Measurements from ENCODE around the gene SSUH2. TPM values are rescaled to one million over a fixed set of nuclear protein-coding genes. Genes with fewer than 3 reads are reported as not detected.

Gene SSUH2
- total RNA-seq, 1 experiment from 2014 or later: 0.94 TPM

GRCh38 chr3:8668216-8668615, 23.6 kb upstream of the SSUH2 start:
- TF ChIP-seq CBFB (CRISPR knock-in tag; IDR thresholded peaks at IDR 0.05; ENCODE audit: low read depth): no peak
- no peak for TF ChIP-seq ELF4 (CRISPR knock-in tag; IDR thresholded peaks at IDR 0.05; ENCODE audit: low read depth)
- no peak for TF ChIP-seq KAT7 (CRISPR knock-in tag; IDR thresholded peaks at IDR 0.05; ENCODE audit: borderline replicate concordance)
- no peak for TF ChIP-seq FOXJ3 (CRISPR knock-in tag; IDR thresholded peaks at IDR 0.05; ENCODE audit: borderline replicate concordance)
- TF ChIP-seq, protein P1, sequence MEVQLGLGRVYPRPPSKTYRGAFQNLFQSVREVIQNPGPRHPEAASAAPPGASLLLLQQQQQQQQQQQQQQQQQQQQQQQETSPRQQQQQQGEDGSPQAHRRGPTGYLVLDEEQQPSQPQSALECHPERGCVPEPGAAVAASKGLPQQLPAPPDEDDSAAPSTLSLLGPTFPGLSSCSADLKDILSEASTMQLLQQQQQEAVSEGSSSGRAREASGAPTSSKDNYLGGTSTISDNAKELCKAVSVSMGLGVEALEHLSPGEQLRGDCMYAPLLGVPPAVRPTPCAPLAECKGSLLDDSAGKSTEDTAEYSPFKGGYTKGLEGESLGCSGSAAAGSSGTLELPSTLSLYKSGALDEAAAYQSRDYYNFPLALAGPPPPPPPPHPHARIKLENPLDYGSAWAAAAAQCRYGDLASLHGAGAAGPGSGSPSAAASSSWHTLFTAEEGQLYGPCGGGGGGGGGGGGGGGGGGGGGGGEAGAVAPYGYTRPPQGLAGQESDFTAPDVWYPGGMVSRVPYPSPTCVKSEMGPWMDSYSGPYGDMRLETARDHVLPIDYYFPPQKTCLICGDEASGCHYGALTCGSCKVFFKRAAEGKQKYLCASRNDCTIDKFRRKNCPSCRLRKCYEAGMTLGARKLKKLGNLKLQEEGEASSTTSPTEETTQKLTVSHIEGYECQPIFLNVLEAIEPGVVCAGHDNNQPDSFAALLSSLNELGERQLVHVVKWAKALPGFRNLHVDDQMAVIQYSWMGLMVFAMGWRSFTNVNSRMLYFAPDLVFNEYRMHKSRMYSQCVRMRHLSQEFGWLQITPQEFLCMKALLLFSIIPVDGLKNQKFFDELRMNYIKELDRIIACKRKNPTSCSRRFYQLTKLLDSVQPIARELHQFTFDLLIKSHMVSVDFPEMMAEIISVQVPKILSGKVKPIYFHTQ (CRISPR knock-in tag; IDR thresholded peaks at IDR 0.05): no peak
- no peak for TF ChIP-seq NR2C2 (CRISPR knock-in tag; IDR thresholded peaks at IDR 0.05)
- TF ChIP-seq GTF2I (CRISPR knock-in tag; conservative IDR thresholded peaks at IDR 0.05): no peak
- TF ChIP-seq, protein P2, sequence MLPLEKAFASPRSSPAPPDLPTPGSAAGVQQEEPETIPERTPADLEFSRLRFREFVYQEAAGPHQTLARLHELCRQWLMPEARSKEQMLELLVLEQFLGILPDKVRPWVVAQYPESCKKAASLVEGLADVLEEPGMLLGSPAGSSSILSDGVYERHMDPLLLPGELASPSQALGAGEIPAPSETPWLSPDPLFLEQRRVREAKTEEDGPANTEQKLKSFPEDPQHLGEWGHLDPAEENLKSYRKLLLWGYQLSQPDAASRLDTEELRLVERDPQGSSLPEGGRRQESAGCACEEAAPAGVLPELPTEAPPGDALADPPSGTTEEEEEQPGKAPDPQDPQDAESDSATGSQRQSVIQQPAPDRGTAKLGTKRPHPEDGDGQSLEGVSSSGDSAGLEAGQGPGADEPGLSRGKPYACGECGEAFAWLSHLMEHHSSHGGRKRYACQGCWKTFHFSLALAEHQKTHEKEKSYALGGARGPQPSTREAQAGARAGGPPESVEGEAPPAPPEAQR (CRISPR knock-in tag; IDR thresholded peaks at IDR 0.05): no peak
- TF ChIP-seq TP53 (CRISPR knock-in tag; IDR thresholded peaks at IDR 0.05): no peak
- no peak for TF ChIP-seq FOXP1 (CRISPR knock-in tag; IDR thresholded peaks at IDR 0.05; ENCODE audit: borderline replicate concordance)
- no peak for TF ChIP-seq PRRX2 (CRISPR knock-in tag; IDR thresholded peaks at IDR 0.05)
- no peak for TF ChIP-seq JAZF1 (CRISPR knock-in tag; IDR thresholded peaks at IDR 0.05)
- no peak for TF ChIP-seq ZNF263 (CRISPR knock-in tag; IDR thresholded peaks at IDR 0.05; ENCODE audit: low read depth)
- TF ChIP-seq, protein P3, sequence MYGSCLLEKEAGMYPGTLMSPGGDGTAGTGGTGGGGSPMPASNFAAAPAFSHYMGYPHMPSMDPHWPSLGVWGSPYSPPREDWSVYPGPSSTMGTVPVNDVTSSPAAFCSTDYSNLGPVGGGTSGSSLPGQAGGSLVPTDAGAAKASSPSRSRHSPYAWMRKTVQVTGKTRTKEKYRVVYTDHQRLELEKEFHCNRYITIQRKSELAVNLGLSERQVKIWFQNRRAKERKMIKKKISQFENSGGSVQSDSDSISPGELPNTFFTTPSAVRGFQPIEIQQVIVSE (CRISPR knock-in tag; IDR thresholded peaks at IDR 0.05; ENCODE audit: borderline replicate concordance): no peak
- no peak for TF ChIP-seq ZNF416 (CRISPR knock-in tag; IDR thresholded peaks at IDR 0.05)
- TF ChIP-seq, protein P4, sequence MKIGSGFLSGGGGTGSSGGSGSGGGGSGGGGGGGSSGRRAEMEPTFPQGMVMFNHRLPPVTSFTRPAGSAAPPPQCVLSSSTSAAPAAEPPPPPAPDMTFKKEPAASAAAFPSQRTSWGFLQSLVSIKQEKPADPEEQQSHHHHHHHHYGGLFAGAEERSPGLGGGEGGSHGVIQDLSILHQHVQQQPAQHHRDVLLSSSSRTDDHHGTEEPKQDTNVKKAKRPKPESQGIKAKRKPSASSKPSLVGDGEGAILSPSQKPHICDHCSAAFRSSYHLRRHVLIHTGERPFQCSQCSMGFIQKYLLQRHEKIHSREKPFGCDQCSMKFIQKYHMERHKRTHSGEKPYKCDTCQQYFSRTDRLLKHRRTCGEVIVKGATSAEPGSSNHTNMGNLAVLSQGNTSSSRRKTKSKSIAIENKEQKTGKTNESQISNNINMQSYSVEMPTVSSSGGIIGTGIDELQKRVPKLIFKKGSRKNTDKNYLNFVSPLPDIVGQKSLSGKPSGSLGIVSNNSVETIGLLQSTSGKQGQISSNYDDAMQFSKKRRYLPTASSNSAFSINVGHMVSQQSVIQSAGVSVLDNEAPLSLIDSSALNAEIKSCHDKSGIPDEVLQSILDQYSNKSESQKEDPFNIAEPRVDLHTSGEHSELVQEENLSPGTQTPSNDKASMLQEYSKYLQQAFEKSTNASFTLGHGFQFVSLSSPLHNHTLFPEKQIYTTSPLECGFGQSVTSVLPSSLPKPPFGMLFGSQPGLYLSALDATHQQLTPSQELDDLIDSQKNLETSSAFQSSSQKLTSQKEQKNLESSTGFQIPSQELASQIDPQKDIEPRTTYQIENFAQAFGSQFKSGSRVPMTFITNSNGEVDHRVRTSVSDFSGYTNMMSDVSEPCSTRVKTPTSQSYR (CRISPR knock-in tag; IDR thresholded peaks at IDR 0.05): no peak
- TF ChIP-seq ZNF121 (CRISPR knock-in tag; IDR thresholded peaks at IDR 0.05): no peak
- H3K36me3 Mint-ChIP-seq: no peaks in the 10 kb centered on the region
- ATAC-seq (no peak), DNase-seq (ENCODE audit: low spot score) (no peak)
- POLR2A ChIA-PET: no interaction called here
- no peaks in the 10 kb centered on the region for H3K9me3 Mint-ChIP-seq
- no peak overlapping the region for H3K4me3 Mint-ChIP-seq
- H3K4me1 Mint-ChIP-seq: no peaks in the 10 kb centered on the region; the same call in none of the 2 replicates
- H3K27ac Mint-ChIP-seq: no peak overlapping the region
- CTCF ChIA-PET: no interaction called here
- peaks cover 31% of the 10 kb centered on the region for H3K27me3 Mint-ChIP-seq (ENCODE audit: low read depth)

- Mint-ChIP-seq H3K9me3 (no peaks in the 10 kb centered on the region), H3K4me3 (no peak overlapping the region), H3K27ac (no peak overlapping the region), H3K36me3 (no peaks in the 10 kb centered on the region), H3K4me1 (peaks cover 3% of the 10 kb centered on the region), H3K27me3 (ENCODE audit: low read depth) (peaks cover 31% of the 10 kb centered on the region)
- POLR2A ChIA-PET: no interaction called here
- DNase-seq (ENCODE audit: low spot score): no peak
- ATAC-seq: no peak
- CTCF ChIA-PET: no interaction called here
- no peak for TF ChIP-seq GRHL2 (CRISPR knock-in tag; IDR thresholded peaks at IDR 0.05; ENCODE audit: insufficient replicate concordance, severe bottlenecking)
- no peak for TF ChIP-seq NFYB (CRISPR knock-in tag; conservative IDR thresholded peaks at IDR 0.05; ENCODE audit: low read depth)
- TF ChIP-seq, protein P5, sequence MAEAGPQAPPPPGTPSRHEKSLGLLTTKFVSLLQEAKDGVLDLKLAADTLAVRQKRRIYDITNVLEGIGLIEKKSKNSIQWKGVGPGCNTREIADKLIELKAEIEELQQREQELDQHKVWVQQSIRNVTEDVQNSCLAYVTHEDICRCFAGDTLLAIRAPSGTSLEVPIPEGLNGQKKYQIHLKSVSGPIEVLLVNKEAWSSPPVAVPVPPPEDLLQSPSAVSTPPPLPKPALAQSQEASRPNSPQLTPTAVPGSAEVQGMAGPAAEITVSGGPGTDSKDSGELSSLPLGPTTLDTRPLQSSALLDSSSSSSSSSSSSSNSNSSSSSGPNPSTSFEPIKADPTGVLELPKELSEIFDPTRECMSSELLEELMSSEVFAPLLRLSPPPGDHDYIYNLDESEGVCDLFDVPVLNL (CRISPR knock-in tag; IDR thresholded peaks at IDR 0.05; ENCODE audit: borderline replicate concordance, low read depth): no peak
- no peak for TF ChIP-seq ERG (CRISPR knock-in tag; IDR thresholded peaks at IDR 0.05)
- no peak for TF ChIP-seq ZNF263 (CRISPR knock-in tag; IDR thresholded peaks at IDR 0.05; ENCODE audit: low read depth)
- TF ChIP-seq, protein P6, sequence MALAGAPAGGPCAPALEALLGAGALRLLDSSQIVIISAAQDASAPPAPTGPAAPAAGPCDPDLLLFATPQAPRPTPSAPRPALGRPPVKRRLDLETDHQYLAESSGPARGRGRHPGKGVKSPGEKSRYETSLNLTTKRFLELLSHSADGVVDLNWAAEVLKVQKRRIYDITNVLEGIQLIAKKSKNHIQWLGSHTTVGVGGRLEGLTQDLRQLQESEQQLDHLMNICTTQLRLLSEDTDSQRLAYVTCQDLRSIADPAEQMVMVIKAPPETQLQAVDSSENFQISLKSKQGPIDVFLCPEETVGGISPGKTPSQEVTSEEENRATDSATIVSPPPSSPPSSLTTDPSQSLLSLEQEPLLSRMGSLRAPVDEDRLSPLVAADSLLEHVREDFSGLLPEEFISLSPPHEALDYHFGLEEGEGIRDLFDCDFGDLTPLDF (CRISPR knock-in tag; IDR thresholded peaks at IDR 0.05): no peak
Observed at GRCh38 chr3:8667463-8668091, 23.0 kb upstream of the SSUH2 start.
